ENCODE measurements around the gene PIK3AP1. TPM values are rescaled to one million over a fixed set of nuclear protein-coding genes. Genes with fewer than 3 reads are reported as not detected.
"Not testable (repeated sequence)": the region's sequence is repeated elsewhere in the genome, so short reads cannot be mapped to it uniquely, and the experiment has no call there.

PIK3AP1 gene
- total and polyA plus RNA-seq, 2 donors: 8.1 to 13.0 TPM

DNA sequence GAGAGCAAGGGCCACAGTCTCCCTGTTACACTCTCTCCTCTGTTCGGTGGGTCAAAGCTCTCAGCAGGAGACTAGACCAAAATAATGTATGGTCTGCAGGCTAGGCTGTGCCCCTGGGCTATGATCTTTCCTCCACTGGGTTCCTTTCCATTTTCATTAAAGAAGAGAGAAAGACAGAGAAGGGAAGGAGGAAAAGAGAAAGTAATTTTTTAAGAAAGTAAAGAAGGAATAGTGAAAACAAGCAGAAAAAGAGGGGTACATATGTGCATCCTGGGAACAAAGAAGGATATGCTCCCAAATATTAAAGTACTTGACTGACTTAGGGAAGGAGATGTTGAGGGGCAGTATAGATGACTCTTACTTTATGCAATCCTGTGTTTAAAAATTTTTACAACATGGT lies 33.6 kb upstream of the PIK3AP1 start:
- no peaks in the 10 kb centered on the region for H3K9me3 ChIP-seq (ENCODE audit: control insufficient read depth in 2 of 2, insufficient read depth in 1 of 2, low read length in 1 of 2)
- WGBS: 96% methylated on average over 1 of the region's 1 CpG
- no peaks in the 10 kb centered on the region for H3K27me3 ChIP-seq (ENCODE audit: control insufficient read depth in 2 of 2, insufficient read depth in 1 of 2, low read length in 1 of 2)
- H3K4me1 ChIP-seq (ENCODE audit: control insufficient read depth in 2 of 2, insufficient read depth in 2 of 2, low read length in 2 of 2): no peaks in the 10 kb centered on the region
- H3K4me3 ChIP-seq (ENCODE audit: low read length in 2 of 2): no peak overlapping the region
- no peaks in the 10 kb centered on the region for H3K36me3 ChIP-seq (ENCODE audit: control insufficient read depth in 2 of 2, insufficient read depth in 2 of 2, low read length in 1 of 2)
- no peak overlapping the region for H3K27ac ChIP-seq (ENCODE audit: low read depth in 1 of 2, low read length in 1 of 2)
- DNase-seq (ENCODE audit: low read depth in 6 of 9, low spot score in 9 of 9): no peak

DNA sequence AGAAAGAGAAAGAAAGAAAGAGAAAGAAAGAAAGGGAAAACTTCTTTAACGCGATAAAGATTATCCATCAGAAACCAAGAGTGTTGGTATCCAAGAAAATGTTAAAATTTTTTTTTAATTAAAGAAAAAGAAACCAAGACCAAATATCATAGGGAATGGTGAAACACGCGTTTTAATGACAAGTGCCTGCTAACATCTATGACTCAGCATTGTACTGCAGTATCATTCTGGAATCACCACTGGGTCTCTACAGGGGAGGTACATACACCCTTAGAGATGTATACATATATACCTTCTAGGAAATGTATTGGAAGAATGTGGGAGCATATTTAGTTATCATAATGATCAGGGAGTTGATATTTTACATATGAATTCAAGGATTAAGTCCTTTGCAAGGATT lies 32.1 kb upstream of the PIK3AP1 start:
- H3K27ac ChIP-seq (ENCODE audit: low read depth in 1 of 2, low read length in 1 of 2): no peak overlapping the region
- no peak overlapping the region for H3K4me3 ChIP-seq (ENCODE audit: low read length in 2 of 2)
- no peaks in the 10 kb centered on the region for H3K4me1 ChIP-seq (ENCODE audit: control insufficient read depth in 2 of 2, insufficient read depth in 2 of 2, low read length in 2 of 2)
- DNase-seq (ENCODE audit: low read depth in 6 of 9, low spot score in 9 of 9): no peak
- no peaks in the 10 kb centered on the region for H3K9me3 ChIP-seq (ENCODE audit: control insufficient read depth in 2 of 2, insufficient read depth in 1 of 2, low read length in 1 of 2)
- 94% methylated on average over 4 of the region's 4 CpGs for WGBS
- H3K36me3 ChIP-seq (ENCODE audit: control insufficient read depth in 2 of 2, insufficient read depth in 2 of 2, low read length in 1 of 2): no peaks in the 10 kb centered on the region
- no peaks in the 10 kb centered on the region for H3K27me3 ChIP-seq (ENCODE audit: control insufficient read depth in 2 of 2, insufficient read depth in 1 of 2, low read length in 1 of 2)

DNA sequence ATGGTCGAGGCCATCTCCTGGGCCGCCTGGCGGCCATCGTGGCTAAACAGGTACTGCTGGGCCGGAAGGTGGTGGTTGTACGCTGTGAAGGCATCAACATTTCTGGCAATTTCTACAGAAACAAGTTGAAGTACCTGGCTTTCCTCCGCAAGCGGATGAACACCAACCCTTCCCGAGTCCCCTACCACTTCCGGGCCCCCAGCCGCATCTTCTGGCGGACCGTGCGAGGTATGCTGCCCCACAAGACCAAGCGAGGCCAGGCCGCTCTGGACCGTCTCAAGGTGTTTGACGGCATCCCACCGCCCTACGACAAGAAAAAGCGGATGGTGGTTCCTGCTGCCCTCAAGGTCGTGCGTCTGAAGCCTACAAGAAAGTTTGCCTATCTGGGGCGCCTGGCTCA lies 30.0 kb upstream of the PIK3AP1 start:
- not testable (repeated sequence) for DNase-seq (ENCODE audit: low read depth in 6 of 9, low spot score in 9 of 9); H3K9me3 ChIP-seq (ENCODE audit: control insufficient read depth in 2 of 2, insufficient read depth in 1 of 2, low read length in 1 of 2); H3K27ac ChIP-seq (ENCODE audit: low read depth in 1 of 2, low read length in 1 of 2); H3K27me3 ChIP-seq (ENCODE audit: control insufficient read depth in 2 of 2, insufficient read depth in 1 of 2, low read length in 1 of 2); H3K4me3 ChIP-seq (ENCODE audit: low read length in 2 of 2); H3K36me3 ChIP-seq (ENCODE audit: control insufficient read depth in 2 of 2, insufficient read depth in 2 of 2, low read length in 1 of 2); H3K4me1 ChIP-seq (ENCODE audit: control insufficient read depth in 2 of 2, insufficient read depth in 2 of 2, low read length in 2 of 2)
- 97% methylated on average over 23 of the region's 24 CpGs for WGBS

DNA sequence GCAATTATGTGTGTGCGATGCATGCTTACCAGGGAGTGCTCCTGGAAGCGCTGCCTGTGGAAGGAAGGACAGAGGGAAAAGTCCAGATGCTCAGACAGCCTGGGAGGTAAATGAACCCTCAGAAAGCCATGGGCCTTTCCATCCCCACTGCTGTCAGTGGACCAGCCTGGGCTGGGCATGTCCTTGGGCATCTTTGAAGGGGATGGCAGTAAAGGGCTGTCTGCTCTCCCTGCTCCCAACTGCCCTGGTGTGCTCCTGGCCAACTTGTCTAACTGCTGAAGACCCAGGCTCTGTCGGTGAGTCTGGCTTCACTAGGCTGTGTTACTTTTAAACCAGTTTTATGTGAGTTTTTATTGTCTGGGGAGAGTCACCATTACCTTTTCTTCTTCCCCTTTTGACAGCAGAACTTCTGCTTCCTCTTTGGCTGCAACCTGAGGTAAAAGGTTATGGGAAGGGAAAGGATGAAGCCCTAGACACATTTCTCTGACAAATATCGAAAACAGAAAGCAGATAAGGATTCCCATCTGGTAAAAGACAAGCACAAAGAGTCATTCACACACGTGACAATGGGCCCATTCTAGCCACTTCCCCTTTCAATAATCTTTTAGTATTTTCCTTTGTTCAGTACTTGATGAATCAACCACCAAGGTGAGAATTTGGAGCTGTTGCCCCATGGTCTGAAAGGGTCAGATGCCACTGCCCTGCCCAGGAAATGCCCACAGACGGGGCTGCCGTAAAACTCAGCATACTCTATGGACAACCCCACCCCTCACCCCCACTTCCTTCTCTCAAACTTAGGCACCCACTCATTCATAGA lies 27.6 kb upstream of the PIK3AP1 start:
- WGBS: 51% methylated on average over 7 of the region's 7 CpGs
- Histone ChIP-seq H3K4me3 (ENCODE audit: low read length in 2 of 2) (no peak overlapping the region), H3K9me3 (ENCODE audit: control insufficient read depth in 2 of 2, insufficient read depth in 1 of 2, low read length in 1 of 2) (no peaks in the 10 kb centered on the region), H3K4me1 (ENCODE audit: control insufficient read depth in 2 of 2, insufficient read depth in 2 of 2, low read length in 2 of 2) (no peaks in the 10 kb centered on the region), H3K27ac (ENCODE audit: low read depth in 1 of 2, low read length in 1 of 2) (no peak overlapping the region), H3K36me3 (ENCODE audit: control insufficient read depth in 2 of 2, insufficient read depth in 2 of 2, low read length in 1 of 2) (no peaks in the 10 kb centered on the region), H3K27me3 (ENCODE audit: control insufficient read depth in 2 of 2, insufficient read depth in 1 of 2, low read length in 1 of 2) (no peaks in the 10 kb centered on the region)
- peak in 1 of 9 donors; percentile 35 for DNase-seq (ENCODE audit: low read depth in 6 of 9, low spot score in 9 of 9)

DNA sequence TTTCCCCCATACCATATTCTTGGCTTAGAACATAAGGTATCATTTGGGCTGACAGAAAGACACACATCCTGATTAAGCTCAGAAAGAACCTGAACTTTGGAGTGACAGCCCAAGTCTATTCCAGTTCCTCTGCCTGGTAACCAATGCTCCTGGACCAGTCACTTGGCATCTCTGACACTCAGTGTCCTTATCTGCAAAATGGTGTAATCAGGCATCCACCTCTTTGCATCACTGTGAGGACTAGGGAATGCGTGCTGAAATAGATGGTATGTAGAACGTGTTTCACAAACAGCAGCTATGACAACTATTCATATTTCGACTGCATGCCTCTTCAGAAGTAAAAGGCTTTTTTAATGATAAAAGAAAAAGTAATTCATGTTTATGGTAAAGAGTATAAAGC lies 26.2 kb upstream of the PIK3AP1 start:
- Histone ChIP-seq H3K27ac (ENCODE audit: low read depth in 1 of 2, low read length in 1 of 2) (no peak overlapping the region), H3K36me3 (ENCODE audit: control insufficient read depth in 2 of 2, insufficient read depth in 2 of 2, low read length in 1 of 2) (no peaks in the 10 kb centered on the region), H3K27me3 (ENCODE audit: control insufficient read depth in 2 of 2, insufficient read depth in 1 of 2, low read length in 1 of 2) (no peaks in the 10 kb centered on the region), H3K9me3 (ENCODE audit: control insufficient read depth in 2 of 2, insufficient read depth in 1 of 2, low read length in 1 of 2) (no peaks in the 10 kb centered on the region), H3K4me1 (ENCODE audit: control insufficient read depth in 2 of 2, insufficient read depth in 2 of 2, low read length in 2 of 2) (no peaks in the 10 kb centered on the region), H3K4me3 (ENCODE audit: low read length in 2 of 2) (no peak overlapping the region)
- DNase-seq (ENCODE audit: low read depth in 6 of 9, low spot score in 9 of 9): no peak
- 96% methylated on average over 3 of the region's 3 CpGs for WGBS

DNA sequence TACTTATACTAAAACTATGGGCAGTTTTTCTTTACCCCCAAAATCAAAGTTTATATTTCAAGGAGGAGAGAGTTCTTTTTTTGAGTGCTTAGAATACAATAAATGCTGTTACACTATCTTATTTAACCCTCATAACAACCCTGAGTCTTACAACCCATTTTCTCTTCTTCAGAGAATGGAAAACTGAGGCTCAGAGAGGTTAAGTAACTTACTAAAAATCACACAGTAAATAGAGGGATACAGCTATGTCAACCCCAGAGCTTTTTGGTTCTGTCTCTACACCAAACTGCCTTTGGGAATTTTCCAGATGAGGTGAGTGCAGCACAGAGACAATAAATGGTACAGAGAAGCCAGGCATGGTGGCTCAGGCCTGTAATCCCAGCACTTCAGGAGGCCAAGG lies 25.6 kb upstream of the PIK3AP1 start:
- Histone ChIP-seq H3K4me3 (ENCODE audit: low read length in 2 of 2) (no peak overlapping the region), H3K36me3 (ENCODE audit: control insufficient read depth in 2 of 2, insufficient read depth in 2 of 2, low read length in 1 of 2) (no peaks in the 10 kb centered on the region), H3K27me3 (ENCODE audit: control insufficient read depth in 2 of 2, insufficient read depth in 1 of 2, low read length in 1 of 2) (no peaks in the 10 kb centered on the region), H3K27ac (ENCODE audit: low read depth in 1 of 2, low read length in 1 of 2) (no peak overlapping the region), H3K9me3 (ENCODE audit: control insufficient read depth in 2 of 2, insufficient read depth in 1 of 2, low read length in 1 of 2) (no peaks in the 10 kb centered on the region), H3K4me1 (ENCODE audit: control insufficient read depth in 2 of 2, insufficient read depth in 2 of 2, low read length in 2 of 2) (no peaks in the 10 kb centered on the region)
- no peak for DNase-seq (ENCODE audit: low read depth in 6 of 9, low spot score in 9 of 9)

DNA sequence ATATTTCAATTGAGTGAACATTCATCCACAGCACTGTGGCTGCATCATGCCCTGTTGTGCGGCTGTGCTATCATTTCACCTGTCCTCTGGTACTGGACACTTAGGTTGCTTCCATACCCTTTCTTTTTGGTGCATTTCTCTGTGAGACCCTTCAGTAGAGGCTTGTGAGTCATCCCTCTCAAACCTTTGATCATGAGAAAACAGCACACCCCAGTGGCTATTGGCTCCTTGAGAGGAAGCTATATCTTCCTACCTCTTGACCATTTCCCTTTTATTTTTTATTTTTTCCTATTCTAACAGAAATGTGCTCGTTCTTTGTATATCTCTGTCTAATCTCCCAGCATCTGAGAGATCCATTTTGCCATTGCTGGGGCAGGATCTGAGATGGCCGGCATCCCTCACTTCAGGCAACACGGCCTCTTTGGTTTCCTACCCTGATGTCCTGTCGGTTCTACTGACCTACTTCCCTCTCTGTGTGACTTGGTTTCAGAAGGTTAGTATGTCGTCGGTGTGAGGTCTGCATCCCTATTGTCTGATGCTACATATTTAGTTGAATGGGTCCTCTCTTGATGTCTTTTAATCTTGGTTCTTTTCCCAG lies 23.8 kb upstream of the PIK3AP1 start:
- 67% methylated on average over 7 of the region's 7 CpGs for WGBS

DNA sequence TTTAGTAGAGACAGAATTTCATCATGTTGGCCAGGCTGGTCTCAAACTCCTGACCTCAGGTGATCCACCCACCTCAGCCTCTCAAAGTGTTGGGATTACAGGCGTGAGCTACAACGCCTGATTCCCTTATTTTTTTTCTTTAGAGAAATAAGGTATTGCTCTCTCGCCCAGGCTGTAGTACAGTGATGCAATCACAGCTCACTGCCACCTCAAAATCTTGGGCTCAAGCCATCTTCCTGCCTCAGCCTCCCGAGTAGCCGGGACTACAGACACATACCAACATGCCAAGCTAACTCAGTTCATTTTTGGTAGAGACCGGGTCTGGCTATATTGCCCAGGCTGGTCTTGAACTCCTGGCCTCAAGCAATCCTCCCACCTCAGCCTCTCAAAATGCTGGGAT lies 21.2 kb upstream of the PIK3AP1 start:
- not testable (repeated sequence) for H3K4me3 ChIP-seq (ENCODE audit: low read length in 2 of 2); DNase-seq (ENCODE audit: low read depth in 6 of 9, low spot score in 9 of 9); H3K27ac ChIP-seq (ENCODE audit: low read depth in 1 of 2, low read length in 1 of 2); H3K9me3 ChIP-seq (ENCODE audit: control insufficient read depth in 2 of 2, insufficient read depth in 1 of 2, low read length in 1 of 2); H3K4me1 ChIP-seq (ENCODE audit: control insufficient read depth in 2 of 2, insufficient read depth in 2 of 2, low read length in 2 of 2); H3K27me3 ChIP-seq (ENCODE audit: control insufficient read depth in 2 of 2, insufficient read depth in 1 of 2, low read length in 1 of 2); H3K36me3 ChIP-seq (ENCODE audit: control insufficient read depth in 2 of 2, insufficient read depth in 2 of 2, low read length in 1 of 2)
- WGBS: 96% methylated on average over 6 of the region's 6 CpGs

More for the DNA sequence above, 23.8 kb upstream of the PIK3AP1 start:
- H3K9me3 ChIP-seq (ENCODE audit: control insufficient read depth in 2 of 2, insufficient read depth in 1 of 2, low read length in 1 of 2): no peaks in the 10 kb centered on the region
- DNase-seq (ENCODE audit: low read depth in 6 of 9, low spot score in 9 of 9): peak in 1 of 9 donors; percentile 27
- H3K4me1 ChIP-seq (ENCODE audit: control insufficient read depth in 2 of 2, insufficient read depth in 2 of 2, low read length in 2 of 2): no peaks in the 10 kb centered on the region
- no peaks in the 10 kb centered on the region for H3K27me3 ChIP-seq (ENCODE audit: control insufficient read depth in 2 of 2, insufficient read depth in 1 of 2, low read length in 1 of 2)
- no peak overlapping the region for H3K27ac ChIP-seq (ENCODE audit: low read depth in 1 of 2, low read length in 1 of 2)
- no peak overlapping the region for H3K4me3 ChIP-seq (ENCODE audit: low read length in 2 of 2)
- no peaks in the 10 kb centered on the region for H3K36me3 ChIP-seq (ENCODE audit: control insufficient read depth in 2 of 2, insufficient read depth in 2 of 2, low read length in 1 of 2)

DNA sequence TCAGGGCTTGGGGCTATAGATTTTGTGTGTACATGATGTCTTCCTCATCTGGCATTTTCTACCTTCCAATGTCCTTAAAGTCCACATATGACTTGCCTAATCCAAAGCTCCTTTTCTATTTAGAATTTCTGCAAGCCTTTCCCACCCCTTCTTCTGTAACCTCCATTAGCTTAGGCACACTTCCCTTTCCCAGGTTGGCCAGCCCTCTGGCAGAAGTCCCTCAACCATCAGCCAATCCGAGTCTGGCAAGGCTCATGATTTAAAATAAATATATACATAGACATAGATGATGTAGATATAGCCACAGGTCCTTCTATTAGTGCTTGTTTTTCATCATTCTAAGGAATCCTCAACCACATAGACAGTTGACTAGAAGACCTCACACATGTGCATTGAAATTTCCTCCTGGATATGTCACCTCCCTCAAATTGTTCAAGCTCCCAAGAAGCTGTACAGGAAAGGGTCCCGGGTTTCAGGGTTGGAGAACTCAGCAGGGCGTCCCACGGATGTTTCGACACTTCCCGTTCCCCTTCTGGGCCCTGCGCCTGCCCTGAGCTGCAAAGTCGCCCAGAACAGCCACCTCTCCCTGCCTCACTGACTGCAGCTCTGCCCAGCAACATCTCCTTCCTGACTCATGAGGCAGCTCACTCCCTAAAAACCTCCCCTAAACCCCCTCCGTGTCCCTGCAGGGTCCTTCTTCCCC lies 20.4 kb upstream of the PIK3AP1 start:
- H3K4me1 ChIP-seq (ENCODE audit: control insufficient read depth in 2 of 2, insufficient read depth in 2 of 2, low read length in 2 of 2): no peaks in the 10 kb centered on the region
- H3K9me3 ChIP-seq (ENCODE audit: control insufficient read depth in 2 of 2, insufficient read depth in 1 of 2, low read length in 1 of 2): no peaks in the 10 kb centered on the region
- DNase-seq (ENCODE audit: low read depth in 6 of 9, low spot score in 9 of 9): no peak
- no peaks in the 10 kb centered on the region for H3K27me3 ChIP-seq (ENCODE audit: control insufficient read depth in 2 of 2, insufficient read depth in 1 of 2, low read length in 1 of 2)
- no peak overlapping the region for H3K4me3 ChIP-seq (ENCODE audit: low read length in 2 of 2)
- H3K27ac ChIP-seq (ENCODE audit: low read depth in 1 of 2, low read length in 1 of 2): no peak overlapping the region
- WGBS: 27% methylated on average over 9 of the region's 9 CpGs
- no peaks in the 10 kb centered on the region for H3K36me3 ChIP-seq (ENCODE audit: control insufficient read depth in 2 of 2, insufficient read depth in 2 of 2, low read length in 1 of 2)
